ENCODE results near the gene FHL5. TPM values are rescaled to one million over a fixed set of nuclear protein-coding genes. Genes with fewer than 3 reads are reported as not detected.

FHL5 gene
- total RNA-seq, 1 donor: not detected

- no peak for TF ChIP-seq CTCF (IDR thresholded peaks at IDR 0.05; ENCODE audit: insufficient read depth, low read length)
- no peak overlapping the region for H3K4me3 ChIP-seq (ENCODE audit: low read depth, low read length)
- no peak for DNase-seq (ENCODE audit: low read depth)
Measured at GRCh38 chr6:96651816-96652215, 88.9 kb downstream of the FHL5 start.

- TF ChIP-seq CTCF (IDR thresholded peaks at IDR 0.05; ENCODE audit: insufficient read depth, low read length): no peak
- no peak overlapping the region for H3K4me3 ChIP-seq (ENCODE audit: low read depth, low read length)
- DNase-seq (ENCODE audit: low read depth): no peak
Measured at GRCh38 chr6:96652552-96652951, 89.6 kb downstream of the FHL5 start.

GRCh38 chr6:96653181-96653580 is 90.3 kb downstream of the FHL5 start:
- no peak for TF ChIP-seq CTCF (IDR thresholded peaks at IDR 0.05; ENCODE audit: insufficient read depth, low read length)
- no peak overlapping the region for H3K4me3 ChIP-seq (ENCODE audit: low read depth, low read length)
- no peak for DNase-seq (ENCODE audit: low read depth)

GRCh38 chr6:96656567-96656966 is 93.6 kb downstream of the FHL5 start:
- TF ChIP-seq CTCF (IDR thresholded peaks at IDR 0.05; ENCODE audit: insufficient read depth, low read length): no peak
- no peak for DNase-seq (ENCODE audit: low read depth)
- no peak overlapping the region for H3K4me3 ChIP-seq (ENCODE audit: low read depth, low read length)

GRCh38 chr6:96657344-96657743 is 94.4 kb downstream of the FHL5 start:
- no peak for DNase-seq (ENCODE audit: low read depth)
- H3K4me3 ChIP-seq (ENCODE audit: low read depth, low read length): no peak overlapping the region
- no peak for TF ChIP-seq CTCF (IDR thresholded peaks at IDR 0.05; ENCODE audit: insufficient read depth, low read length)

- no peak overlapping the region for H3K4me3 ChIP-seq (ENCODE audit: low read depth, low read length)
- no peak for TF ChIP-seq CTCF (IDR thresholded peaks at IDR 0.05; ENCODE audit: insufficient read depth, low read length)
- no peak for DNase-seq (ENCODE audit: low read depth)
Measured at GRCh38 chr6:96659084-96659845, 96.3 kb downstream of the FHL5 start.

Small RNA genes within 50 kb of the gene (small RNA-seq; reads per million reads assigned to genes)
- not detected for gene RNU4-70P

Other genes with a start within 250 kb of the FHL5 start
- 28.0 and 36.2 TPM in 2 replicates for gene UFL1, start 41.3 kb upstream of the FHL5 start, total RNA-seq (ENCODE audit: low replicate concordance)

Measured in fibroblast of the aortic adventitia (primary cell).